GM21825 (cell line): ENCODE results near the gene YIPF5.
A peak's percentile ranks its signal among the peaks of the same experiment; 100 is the strongest.

ENCODE experiments used
- ATAC-seq: cut with Tn5 transposase; IDR thresholded peaks from one replicate; pipeline ENCODE4 v1.9.1; 2021; ENCODE audit warnings: mild to moderate bottlenecking, moderate library complexity; ENCODE audit not compliant: unreplicated experiment

Gene YIPF5

DNA sequence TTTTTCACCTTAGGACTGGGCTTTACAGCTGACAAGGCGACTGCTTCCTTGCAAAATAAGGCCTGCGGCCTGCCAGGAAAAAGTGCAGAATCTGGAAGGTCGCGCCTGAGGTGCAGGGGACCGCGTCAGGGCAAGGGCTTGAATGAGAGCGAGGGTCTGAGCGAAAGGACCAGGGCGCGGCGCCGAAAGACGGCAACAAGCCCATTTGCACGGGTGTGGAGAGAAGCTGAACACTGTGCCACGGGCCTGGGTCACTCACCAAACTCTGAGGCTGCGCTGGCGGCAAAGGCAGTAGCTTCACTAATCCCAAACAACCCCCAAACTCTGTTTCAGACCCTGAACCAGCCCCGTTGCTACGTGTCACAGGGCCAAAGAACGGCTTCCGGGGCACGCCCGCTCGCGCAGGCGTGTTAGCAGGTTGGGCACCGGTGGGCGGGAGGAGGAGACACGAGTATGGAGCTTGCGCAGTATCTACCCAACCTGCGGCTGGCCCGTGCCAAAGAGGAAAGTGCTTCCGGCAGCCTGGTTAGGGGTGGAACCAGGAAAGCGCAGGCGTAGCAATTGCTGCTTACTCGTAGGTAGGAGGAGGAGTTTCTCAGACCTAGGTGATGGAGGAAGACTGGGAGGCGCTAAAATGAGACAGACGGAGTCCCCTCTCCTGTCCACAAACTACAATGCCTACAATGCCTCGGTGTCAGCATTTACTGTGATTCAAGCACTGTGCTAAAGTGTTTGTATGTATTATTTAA is at the start of gene YIPF5, which contains the start of gene KCTD16:
TSS of gene YIPF5 (minus strand) at position 384 of the 749 bp plus-strand sequence. CDS start 704 bp downstream, outside the sequence.
TSS of gene KCTD16 (plus strand) at position 598 of the 749 bp plus-strand sequence.
- peak; percentile 100 for ATAC-seq

DNA sequence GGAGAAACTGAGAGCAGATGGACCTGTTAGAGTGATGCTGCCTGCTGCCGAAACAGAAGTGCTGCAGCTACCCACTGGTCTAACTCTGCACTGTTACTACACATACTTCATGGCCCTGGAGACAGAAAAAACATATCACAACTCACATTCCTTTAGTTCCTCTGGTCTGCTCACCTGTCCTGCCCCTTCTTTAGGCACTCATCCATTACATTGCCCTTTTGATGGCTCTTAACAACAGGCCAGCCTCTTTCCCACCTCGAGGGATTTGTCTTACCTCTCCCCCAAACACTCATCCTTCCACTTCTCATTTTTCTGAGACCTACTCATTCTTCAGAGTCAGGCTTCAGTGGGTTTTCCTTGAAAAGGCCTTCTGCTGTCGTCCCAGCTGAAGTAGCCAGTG is 49.4 kb upstream of the YIPF5 start:
- ATAC-seq, result no peak

DNA sequence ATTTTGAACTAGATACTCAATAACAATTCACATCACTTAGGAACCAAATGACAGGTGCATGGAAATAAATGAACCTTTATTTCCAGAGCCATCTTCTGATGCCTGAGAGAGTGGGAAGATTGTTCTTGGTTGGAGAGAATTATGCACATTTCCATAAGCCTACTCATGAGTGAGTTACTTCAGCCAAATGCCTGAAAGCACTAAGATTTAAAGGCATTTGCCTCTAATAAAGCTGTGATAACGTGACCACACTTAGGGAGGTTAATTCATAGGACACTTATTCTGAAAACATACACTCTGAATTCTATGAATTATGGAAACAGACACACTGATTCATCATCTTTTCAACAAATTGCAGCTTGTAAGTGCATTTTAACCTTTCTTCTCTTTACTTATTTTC is 40.2 kb upstream of the YIPF5 start:
- no peak for ATAC-seq

DNA sequence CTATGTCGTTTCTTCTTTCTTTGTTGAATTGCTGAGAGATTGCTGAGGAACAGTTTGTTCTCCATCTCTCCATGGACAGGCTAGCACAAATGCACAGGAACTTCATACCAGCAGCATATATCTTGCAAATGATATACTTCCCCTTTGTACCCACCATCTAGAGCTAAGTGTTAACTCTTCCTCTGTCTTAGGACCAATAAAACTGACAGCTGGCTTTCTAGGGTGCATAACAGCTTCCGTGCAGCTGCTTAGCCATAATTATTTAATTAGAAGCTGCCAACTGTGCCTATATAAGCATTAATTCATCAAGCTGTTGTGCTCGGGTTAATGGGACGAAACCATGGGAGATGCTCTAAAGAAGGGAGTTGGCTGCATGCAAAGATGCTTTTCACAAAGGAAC is 38.9 kb upstream of the YIPF5 start:
- ATAC-seq, result no peak

DNA sequence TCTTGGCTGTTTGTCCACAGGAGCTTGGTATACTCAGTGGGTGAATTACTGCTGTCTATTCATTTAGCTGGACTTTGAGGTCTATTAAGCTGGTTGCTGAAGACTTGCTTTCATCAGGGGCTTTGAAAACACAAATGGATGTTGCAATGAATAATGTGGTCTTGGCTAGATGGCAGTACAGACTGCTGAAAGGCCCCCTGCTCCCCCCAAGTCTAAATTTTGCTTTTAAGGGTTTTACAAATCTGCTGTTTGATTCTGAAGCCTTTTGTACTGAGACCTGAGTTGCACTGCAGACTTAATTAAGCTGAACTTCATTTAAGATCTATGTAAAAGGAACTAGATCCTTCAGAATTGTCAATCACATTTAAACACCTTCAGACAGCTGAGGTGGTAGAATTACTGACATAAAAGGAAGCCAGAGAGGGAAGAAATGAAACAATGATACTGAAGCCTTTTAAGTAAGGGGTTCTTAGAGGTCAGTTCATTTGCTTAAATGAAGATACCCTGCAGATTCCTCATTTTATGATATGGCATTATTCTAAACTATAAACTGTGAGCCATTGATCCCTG is 37.5 kb upstream of the YIPF5 start:
- ATAC-seq, result no peak

DNA sequence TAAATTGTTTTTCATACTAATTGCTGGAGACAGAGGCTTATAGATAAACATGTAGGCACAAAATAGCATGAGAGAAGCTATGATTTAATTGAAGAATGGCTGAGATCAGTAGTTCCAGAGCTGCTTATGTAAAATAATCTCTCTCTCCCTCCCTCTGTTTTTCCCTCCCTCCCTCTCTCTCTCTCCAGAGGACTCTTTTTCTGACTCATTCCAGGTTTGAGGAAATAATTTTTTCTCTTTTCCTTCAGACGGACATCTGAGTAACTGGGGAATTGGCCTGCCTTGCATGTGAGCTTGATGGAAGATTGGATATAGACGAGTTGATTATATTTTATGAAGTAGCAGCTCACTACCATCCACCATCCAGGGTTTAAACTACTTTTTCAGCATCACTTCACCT is 35.7 kb upstream of the YIPF5 start:
- ATAC-seq, result no peak

DNA sequence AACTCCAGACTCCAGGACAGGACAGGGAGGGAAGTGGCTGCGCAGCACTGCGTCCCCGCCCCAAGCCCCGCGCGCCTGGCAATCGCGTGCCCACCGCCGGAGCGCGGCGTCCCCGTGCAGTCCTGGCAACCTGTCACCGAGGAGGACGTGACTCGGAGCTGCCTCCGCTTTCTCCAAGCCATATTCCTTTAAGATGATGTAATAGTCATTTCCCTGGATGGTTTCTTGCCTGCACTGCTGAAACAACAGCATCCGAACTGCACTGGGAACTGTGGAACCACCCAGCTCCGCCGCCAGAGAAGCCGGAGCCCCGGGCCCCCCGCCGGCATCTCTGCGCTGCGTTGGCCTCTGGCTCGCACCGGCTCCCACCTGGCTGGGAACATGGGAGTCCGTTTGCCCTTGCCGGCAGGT is 34.7 kb upstream of the YIPF5 start:
- ATAC-seq, result no peak

DNA sequence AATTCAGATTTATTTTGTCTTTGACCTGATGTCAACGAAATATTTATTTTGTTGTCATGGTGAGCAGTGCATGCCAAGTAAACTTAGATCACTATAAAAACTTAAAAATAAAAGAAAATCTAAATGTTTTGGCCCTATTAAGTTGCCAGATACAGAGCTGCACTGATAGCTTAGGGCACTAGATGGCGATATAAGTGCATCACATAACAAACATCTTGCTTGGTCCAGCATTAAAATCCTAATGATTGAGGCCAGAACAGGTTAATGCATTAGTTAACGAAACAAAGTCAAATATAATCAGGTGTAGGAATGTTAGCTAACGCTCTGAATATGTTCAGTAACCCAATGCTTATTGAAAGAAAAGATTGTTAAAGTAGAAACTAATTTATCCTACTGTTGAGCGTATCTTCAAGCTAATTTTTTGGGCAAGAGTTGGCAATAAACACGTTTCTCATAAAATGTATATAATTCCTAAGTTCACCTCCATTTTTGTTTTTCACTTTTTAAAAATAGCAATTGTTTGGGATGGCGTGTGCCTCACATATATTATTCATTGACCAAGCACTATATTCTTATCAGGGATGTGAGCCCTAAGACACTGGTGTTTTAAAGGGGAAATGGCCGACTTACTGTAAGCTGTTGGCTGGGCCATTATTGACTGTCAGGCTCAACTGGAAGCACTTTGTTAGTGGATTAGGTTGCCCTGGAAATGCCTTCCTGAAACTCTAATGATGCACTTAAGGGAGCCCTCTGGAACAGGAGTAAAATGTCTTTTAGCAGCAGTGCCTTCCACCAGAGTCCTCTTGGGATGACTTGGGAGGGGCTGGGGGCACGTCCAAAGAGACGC is 33.5 kb upstream of the YIPF5 start:
- peak; percentile 76 for ATAC-seq

DNA sequence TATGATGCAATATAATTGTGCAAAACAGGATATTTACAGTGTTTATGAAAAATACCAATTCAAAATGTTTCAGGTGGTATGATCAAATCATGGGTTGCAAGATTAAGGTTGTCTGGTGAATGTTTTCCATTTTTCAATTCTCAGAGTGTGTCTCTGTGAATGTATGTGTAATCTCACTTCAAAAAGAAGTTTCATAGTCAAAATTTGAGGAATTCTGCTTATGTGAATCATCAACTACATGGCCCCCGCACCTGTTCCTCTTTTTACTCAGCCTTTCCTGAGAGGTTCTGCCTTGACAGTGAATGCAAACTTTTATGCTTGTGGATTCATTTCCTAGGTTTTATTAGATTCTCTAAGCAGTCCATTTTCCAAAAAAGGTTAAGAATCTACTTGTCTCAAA is 32.3 kb upstream of the YIPF5 start:
- no peak for ATAC-seq

DNA sequence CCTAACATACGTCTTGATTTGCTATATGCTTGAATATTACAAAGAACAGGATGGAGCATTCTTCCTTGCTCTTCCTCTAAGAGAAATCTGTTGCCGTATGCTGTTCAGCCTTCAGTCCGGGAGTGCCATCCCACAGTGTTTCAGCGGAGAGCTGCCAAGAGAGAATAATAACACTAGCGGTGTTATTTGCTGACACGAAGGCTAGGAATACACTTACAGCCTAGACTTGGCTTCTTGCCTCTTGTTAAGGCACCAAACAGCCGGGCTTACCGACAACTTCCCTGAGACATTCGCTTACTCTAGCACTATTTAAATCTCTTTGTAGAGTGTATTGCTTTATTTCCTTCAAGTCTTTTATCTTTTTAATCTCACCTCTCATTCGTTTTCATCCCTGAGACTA is 31.6 kb upstream of the YIPF5 start:
- ATAC-seq, result no peak

DNA sequence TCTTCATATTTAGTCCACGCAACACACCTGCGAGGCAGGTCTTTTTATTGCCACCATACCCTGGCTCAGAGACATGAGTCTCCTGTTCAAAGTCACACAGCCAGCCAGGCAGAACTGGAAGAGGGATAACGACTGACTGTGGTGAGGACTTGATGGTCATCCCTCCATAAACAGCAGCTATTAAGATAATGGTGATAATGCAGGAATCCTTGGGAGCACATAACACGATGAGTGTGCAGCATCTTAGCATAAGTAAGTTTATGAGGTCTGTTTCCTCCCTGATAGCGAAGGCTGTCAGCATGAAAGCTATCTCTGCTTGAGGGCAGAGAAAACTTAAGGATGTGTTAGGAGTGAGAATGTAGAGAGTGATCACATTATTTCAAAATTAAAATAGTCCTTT is 31.1 kb upstream of the YIPF5 start:
- no peak for ATAC-seq

DNA sequence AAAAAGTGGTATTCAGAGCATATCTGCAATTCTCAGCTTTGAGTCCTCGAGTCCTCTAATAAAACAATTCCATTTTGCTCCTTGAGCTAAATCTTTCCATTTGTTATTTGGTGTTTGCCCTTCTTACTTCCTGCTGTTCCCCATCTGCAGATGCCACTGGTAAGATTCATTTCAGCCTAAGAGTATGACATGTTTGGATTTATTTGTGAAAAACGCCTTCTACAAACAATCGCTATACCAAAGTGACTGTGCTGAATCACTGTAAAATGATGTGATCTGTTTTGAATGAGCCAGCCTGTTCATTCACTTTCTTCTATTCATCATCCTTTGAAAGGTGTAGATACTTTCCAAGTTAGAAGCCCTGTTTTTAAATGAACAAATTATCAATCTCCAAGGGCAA is 27.9 kb upstream of the YIPF5 start:
- no peak for ATAC-seq

DNA sequence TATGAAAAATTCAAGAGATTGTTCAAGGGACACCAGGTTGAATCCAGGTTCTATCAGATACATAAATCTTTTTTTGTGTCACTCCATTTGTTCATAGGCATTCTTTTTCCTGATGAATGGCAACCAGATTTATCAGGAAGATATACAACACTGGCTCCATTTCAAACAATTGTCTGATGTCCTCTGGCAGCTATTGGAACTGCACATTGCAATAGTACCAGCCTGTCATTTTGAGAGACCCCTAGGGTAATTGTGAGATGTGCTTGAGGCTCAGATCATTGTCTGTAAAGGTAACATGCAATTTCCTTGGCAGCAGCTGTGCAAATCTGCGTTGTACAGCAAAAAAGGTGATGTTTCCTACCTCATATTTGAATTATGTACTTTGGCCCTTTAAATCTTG is 26.2 kb upstream of the YIPF5 start:
- no peak for ATAC-seq

DNA sequence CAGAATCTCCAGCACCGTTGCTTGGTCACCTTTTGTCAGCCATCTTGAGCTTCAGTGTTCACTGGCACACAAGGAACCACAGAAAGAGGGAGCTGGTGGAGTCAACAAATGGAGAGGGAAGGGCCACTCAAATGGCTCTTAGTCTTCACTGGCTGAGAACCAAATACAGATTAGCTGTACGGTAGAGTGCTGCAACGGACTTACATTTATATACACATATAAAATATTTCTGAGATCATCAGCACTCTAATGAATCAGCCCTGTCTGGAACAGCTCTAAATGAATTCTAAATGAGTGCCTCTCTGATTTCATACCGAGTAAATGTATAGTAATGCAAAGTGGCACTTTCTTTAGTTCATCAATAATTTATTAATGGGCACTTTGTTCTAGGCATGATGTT is 25.0 kb upstream of the YIPF5 start:
- ATAC-seq, result no peak

DNA sequence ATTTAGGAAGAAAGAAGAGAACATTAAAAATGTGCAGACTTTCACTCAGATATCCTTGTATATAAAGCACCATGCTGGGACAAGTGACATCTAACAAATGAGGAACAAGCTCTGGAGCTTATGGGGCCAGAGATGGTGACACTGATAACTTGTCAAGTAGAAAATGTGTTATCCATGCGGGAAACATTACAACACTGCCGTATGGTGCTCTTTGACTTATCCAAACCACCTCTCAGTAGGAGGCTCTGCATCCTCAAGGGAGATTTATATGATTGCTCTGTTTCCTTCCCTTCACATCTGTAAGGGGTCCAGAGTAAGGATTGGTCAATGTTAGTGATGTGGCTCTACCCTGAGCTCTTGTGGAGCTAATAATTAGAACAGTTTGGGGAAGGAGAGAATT is 23.7 kb upstream of the YIPF5 start:
- no peak for ATAC-seq

DNA sequence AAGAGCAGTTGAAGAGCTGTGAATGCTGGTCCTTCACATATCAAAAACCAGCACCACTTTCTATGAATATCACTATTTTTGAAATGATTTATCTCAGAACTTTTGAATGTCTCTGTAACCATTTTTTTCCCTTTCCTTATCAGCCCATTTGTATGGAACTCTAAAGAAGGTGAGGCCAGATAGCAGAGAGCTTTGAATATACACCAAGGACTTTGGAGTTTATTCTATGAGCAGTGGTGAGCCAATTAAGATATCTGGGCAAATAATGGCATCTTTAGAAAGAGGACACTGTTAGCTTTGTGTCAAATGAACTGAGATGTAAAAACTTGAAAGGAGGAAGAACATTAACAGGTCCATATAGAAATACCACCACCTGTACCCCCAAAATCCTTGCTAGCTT is 22.2 kb upstream of the YIPF5 start:
- ATAC-seq, result no peak

DNA sequence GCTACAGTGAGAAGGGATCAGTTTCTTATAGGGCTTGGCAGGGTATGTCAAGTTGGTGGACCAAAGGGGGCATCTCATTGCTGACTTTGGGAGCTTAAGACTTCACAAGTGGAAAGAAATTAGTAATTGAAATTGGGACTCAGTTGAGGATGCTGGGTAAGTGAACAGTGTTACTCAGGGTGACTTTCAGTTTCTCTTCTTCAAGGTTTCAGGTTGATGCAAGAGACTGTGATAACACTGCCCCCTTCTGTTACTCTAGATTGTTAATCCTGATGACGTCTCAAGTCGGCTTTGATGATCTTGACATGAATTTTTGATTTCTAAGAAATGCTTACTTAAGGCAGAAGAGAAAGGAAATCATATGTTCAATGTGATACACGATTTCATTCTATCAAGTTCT is 21.5 kb upstream of the YIPF5 start:
- peak; percentile 86 for ATAC-seq

DNA sequence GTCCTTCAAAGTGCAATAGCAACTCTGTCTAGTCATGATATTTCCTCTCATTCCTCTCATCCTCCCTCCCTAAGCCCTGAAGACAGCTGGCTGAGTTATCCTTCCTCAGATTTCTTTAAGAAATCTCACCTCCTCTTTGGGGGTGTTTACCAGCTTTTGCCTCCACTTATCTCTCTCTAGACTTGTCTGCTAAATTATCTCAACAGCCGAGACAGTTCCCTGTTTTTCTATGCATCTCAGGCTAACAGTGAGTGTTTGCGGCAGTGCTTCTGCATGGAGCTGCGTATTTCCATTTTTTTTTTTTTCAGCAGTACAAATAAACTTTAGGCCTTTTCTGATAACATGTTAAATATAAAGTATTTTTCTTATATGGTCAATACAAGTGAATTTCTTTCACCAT is 21.1 kb upstream of the YIPF5 start:
- ATAC-seq, result no peak

DNA sequence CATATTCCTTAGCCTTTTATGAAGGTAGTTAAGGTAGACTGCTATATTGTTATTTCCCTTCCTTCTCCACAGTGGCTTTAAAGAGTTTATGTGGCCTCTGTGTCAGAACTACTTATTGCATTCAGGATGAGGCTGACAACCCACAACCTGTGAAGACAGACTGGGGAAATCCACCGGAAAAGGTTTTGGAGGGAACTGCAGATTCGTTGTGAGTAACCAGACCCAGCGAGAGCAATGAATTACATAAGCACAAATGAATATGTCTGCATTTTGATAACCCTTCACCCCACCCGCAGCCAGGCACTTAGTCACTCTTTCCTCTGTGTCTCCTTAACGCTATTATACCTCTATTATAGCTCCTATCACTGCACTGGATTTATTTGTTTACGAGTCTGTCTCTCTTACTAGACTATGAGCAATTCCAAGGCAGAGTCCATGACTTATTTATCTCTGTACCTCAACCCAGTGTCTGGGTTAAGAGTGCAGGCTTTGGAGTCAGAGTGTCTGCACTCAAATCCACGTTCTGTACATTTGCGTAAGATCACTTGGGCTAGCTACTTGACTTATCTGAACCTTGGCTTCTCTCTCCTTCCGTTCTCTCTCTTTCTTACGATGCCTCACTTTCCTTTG is 19.5 kb upstream of the YIPF5 start:
- ATAC-seq, result peak; percentile 51

DNA sequence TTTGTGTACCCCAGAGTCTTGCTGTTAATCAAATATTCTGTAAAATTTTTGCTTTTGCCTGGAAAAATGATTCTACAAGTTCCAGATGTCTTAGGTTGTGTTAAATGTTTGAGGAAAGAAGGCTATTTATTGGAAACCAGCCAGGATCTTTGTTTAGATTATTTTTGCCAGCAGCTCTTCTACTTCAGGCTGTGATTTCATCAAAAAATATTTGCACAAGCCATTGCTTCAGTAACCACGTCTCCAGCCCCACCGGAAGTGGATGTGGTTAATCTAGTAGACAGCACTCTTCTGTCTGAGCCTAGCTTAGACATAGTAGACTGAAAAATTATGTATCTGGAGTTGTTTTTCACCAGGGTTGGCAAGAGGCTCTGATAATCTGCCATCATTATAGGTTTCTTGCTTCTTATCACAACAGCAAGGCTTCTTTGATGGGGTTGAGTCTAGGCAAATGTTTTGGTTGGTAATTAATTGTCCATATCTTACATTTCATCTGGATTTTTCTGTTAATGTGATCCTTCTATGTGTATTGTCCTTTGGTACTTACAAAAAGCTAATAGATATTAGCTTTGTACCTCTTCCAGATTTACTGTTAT is 17.3 kb upstream of the YIPF5 start:
- peak; percentile 79 for ATAC-seq
